K562 (cell line): ENCODE measurements around the gene EDA. TPM values are rescaled to one million over a fixed set of nuclear protein-coding genes. Genes with fewer than 3 reads are reported as not detected.

Experiments used
- ATAC-seq: fragments of 200-7000 bp; cut with Tn5 transposase; 3 replicates; pipeline ENCODE4 v1.9.1; 2020; ENCODE audit warnings: moderate library complexity
- BruUV-seq: library from RNA; stranded (reverse); fragments of 400-500 nt; replicated peaks from 2 replicates; lab custom pipeline; 2021; lab: Mats Ljungman, UMichigan
- CTCF ChIA-PET: fragments of 300-600 bp; formaldehyde crosslinking; extraction: SDS; loops from one replicate; lab custom pipeline; 2021; ENCODE audit warnings: low intra/inter-chr PET ratio; lab: Yijun Ruan, JAX
- POLR2A ChIA-PET: fragments of 300-600, 350-650 bp; sonication (Branson Sonifier 250); formaldehyde crosslinking; extraction: SDS; loops from one replicate; lab custom pipeline; 2021; ENCODE audit warnings: antibody characterized with exemption, inconsistent platforms; lab: Yijun Ruan, JAX
- DNase-seq, 4 experiments: peaks; one replicate each; pipeline versions ENCODE4 v3.0.0 to v3.0.0-alpha.2; 2011 to 2018; ENCODE audit warnings: low spot score in 3 of 4, mixed read lengths in 3 of 4; ENCODE audit errors: extremely low read depth in 1 of 4
- FAIRE-seq: peaks from 2 replicates; lab custom pipeline; 2011; peaks lifted over from hg19 to GRCh38; lab: Jason Lieb, UNC
- H2AFZ ChIP-seq: 2 replicates; pipeline ENCODE4 v1.6.0; 2011; ENCODE audit warnings: low read depth, low read length, control low read depth, inconsistent platforms
- H3K27ac ChIP-seq: fragments of 200-600 bp; 3 replicates; pipeline ENCODE4 v1.8.0; 2011; ENCODE audit warnings: low read depth, mild to moderate bottlenecking, control low read depth, inconsistent platforms, low read length, moderate library complexity, mixed read lengths; ENCODE audit errors: extremely low read depth
- H3K27me3 ChIP-seq, 2 experiments: fragments of 300-600 bp in 1 of 2; 2 replicates in 1 of 2; 3 replicates in 1 of 2; pipeline versions ENCODE4 v1.6.0 to v1.8.0; 2011; ENCODE audit warnings: inconsistent platforms in 2 of 2, low read length in 2 of 2, mild to moderate bottlenecking in 1 of 2, mixed read lengths in 1 of 2, moderate library complexity in 1 of 2; ENCODE audit not compliant: control insufficient read depth in 2 of 2, insufficient read depth in 2 of 2
- H3K36me3 ChIP-seq: fragments of 300-600 bp; 3 replicates; pipeline ENCODE4 v1.8.0; 2011; ENCODE audit warnings: mild to moderate bottlenecking, low read length, inconsistent platforms; ENCODE audit not compliant: control insufficient read depth, insufficient read depth
- H3K4me1 ChIP-seq, 2 experiments: fragments of 200-600 bp in 1 of 2; replicated peaks in 1 of 2; 2 replicates in 1 of 2; 3 replicates in 1 of 2; pipeline versions ENCODE4 v1.5.1 to v1.8.0; 2011; ENCODE audit warnings: inconsistent platforms in 2 of 2, low read length in 2 of 2, mild to moderate bottlenecking in 1 of 2, mixed read lengths in 1 of 2, moderate library complexity in 1 of 2; ENCODE audit not compliant: control insufficient read depth in 2 of 2, insufficient read depth in 2 of 2
- H3K4me2 ChIP-seq: 2 replicates; pipeline ENCODE4 v1.6.1; 2011; ENCODE audit warnings: low read length, control low read depth, inconsistent platforms, mixed read lengths; ENCODE audit not compliant: insufficient read depth
- H3K4me3 ChIP-seq: fragments of 200-600 bp; sonication (generic), shearing (Covaris generic); 2 replicates; pipeline ENCODE4 v1.5.1; 2016; ENCODE audit warnings: control low read depth, inconsistent platforms
- H3K79me2 ChIP-seq: fragments of 200-600 bp; 3 replicates; pipeline ENCODE4 v1.8.0; 2011; ENCODE audit warnings: low read length, inconsistent platforms; ENCODE audit not compliant: control insufficient read depth, insufficient read depth
- H3K9ac ChIP-seq, 2 experiments: 2 replicates each; pipeline versions ENCODE4 v1.6.0 to v1.6.1; 2011; ENCODE audit warnings: low read depth in 2 of 2, low read length in 2 of 2, control low read depth in 1 of 2, inconsistent platforms in 1 of 2, mild to moderate bottlenecking in 1 of 2, mixed read lengths in 1 of 2; ENCODE audit not compliant: insufficient read depth in 1 of 2
- H3K9me1 ChIP-seq: one replicate; pipeline ENCODE4 v1.6.0; 2011; ENCODE audit warnings: inconsistent platforms, mild to moderate bottlenecking, low read length, moderate library complexity; ENCODE audit not compliant: control insufficient read depth, insufficient read depth
- H3K9me3 ChIP-seq: replicated peaks from 2 replicates; pipeline ENCODE4 v1.5.1; 2011; ENCODE audit warnings: low read depth, low read length, inconsistent platforms; ENCODE audit not compliant: control insufficient read depth, insufficient read depth
- H4K20me1 ChIP-seq: replicated peaks from 2 replicates; pipeline ENCODE4 v1.6.1; 2011; ENCODE audit warnings: low read length, inconsistent platforms, mixed read lengths; ENCODE audit not compliant: control insufficient read depth, insufficient read depth
- ATF7 ChIP-seq: fragments of 450-650 bp; IDR thresholded peaks from 2 replicates; pipeline ENCODE4 v1.7.1; 2014; ENCODE audit warnings: mild to moderate bottlenecking, moderate library complexity
- ETS1 ChIP-seq: conservative IDR thresholded peaks from 2 replicates; pipeline ENCODE4 v1.6.1; 2011; ENCODE audit warnings: low read depth, mild to moderate bottlenecking, low read length; ENCODE audit not compliant: control insufficient read depth
- GMEB1 ChIP-seq: fragments of 250-450 bp; sonication (Bioruptor Pico); IDR thresholded peaks from 2 replicates; pipeline ENCODE4 v1.4.0; 2020; ENCODE audit warnings: mild to moderate bottlenecking
- MITF ChIP-seq: IDR thresholded peaks from 2 replicates; pipeline ENCODE4 v1.6.1; 2014; ENCODE audit warnings: antibody characterized with exemption
- NFIC ChIP-seq: fragments of 450-650 bp; IDR thresholded peaks from 2 replicates; pipeline ENCODE4 v1.6.1; 2017; ENCODE audit warnings: mild to moderate bottlenecking, inconsistent platforms
- NFIX ChIP-seq: fragments of 250-450 bp; sonication (Bioruptor Pico); IDR thresholded peaks from 2 replicates; pipeline ENCODE4 v1.4.0; 2020; ENCODE audit warnings: low read depth, mild to moderate bottlenecking, moderate library complexity
- PML ChIP-seq: IDR thresholded peaks from 2 replicates; pipeline ENCODE4 v1.6.1; 2012; ENCODE audit warnings: low read length, inconsistent platforms
- PRMT5 ChIP-seq: sonication (generic); formaldehyde crosslinking; IDR thresholded peaks from 2 replicates; pipeline ENCODE4 v1.5.0; 2020; ENCODE audit warnings: missing genetic modification reagents
- PURB ChIP-seq: sonication (generic); formaldehyde crosslinking; IDR thresholded peaks from 2 replicates; pipeline ENCODE4 v1.9.0; 2021; ENCODE audit warnings: low read depth, mild to moderate bottlenecking, missing genetic modification reagents
- TFAM ChIP-seq: fragments of 250-450 bp; sonication (Bioruptor Pico); conservative IDR thresholded peaks from 2 replicates; pipeline ENCODE4 v1.5.0; 2021; ENCODE audit warnings: mild to moderate bottlenecking, moderate library complexity
- ZNF174 ChIP-seq: fragments of 250-450 bp; sonication (Bioruptor Pico); IDR thresholded peaks from 2 replicates; pipeline ENCODE4 v1.4.0; 2020; ENCODE audit warnings: mild to moderate bottlenecking
- WGBS: fragments of 100-300 bp; shearing (Covaris generic); methylation state at CpG from one replicate; pipeline ENCODE4 v1.1.6; 2016; ENCODE audit warnings: low coverage, mixed read lengths; ENCODE audit not compliant: insufficient coverage; ENCODE audit errors: missing lambda C conversion rate; 5-methylcytosine and 5-hydroxymethylcytosine counted together
- in situ Hi-C: fragments of 300-500 bp; cut with MboI; formaldehyde crosslinking; loops from 4 replicates; pipeline ENCODE4 v1.15.0; 2018; ENCODE audit warnings: inconsistent platforms, mixed read lengths
- intact Hi-C: fragments of 100-400 bp; cut with micrococcal nuclease; formaldehyde crosslinking; loops from 2 replicates; pipeline ENCODE4 v1.14.2; 2022
- polyA plus RNA-seq, 8 experiments: library from polyadenylated mRNA; depleted of rRNA in 4 of 8; stranded (reverse) in 5 of 8; unstranded in 3 of 8; fragments of >200 nt; fragmentation: Nextera tagmentation in 2 of 8; fragmentation: Illumina TruSeq in 1 of 8; extraction: Ambion mirVana in 2 of 8; extraction: Trizol in 1 of 8; gene quantifications; 2 replicates each; pipeline versions ENCODE4 v1.2.1 to v1.2.3, GENCODE V29; 2011 to 2014; ENCODE audit warnings: inconsistent platforms in 1 of 8, missing spikeins in 1 of 8
- total RNA-seq, 7 experiments: library from RNA; depleted of rRNA in 6 of 7; stranded (reverse); fragments of >200 nt in 6 of 7; fragmentation: Illumina TruSeq in 2 of 7; extraction: Trizol in 2 of 7; gene quantifications; 2 replicates each; pipeline versions ENCODE4 v1.2.1 to v1.2.3, GENCODE V29; 2011 to 2021; ENCODE audit warnings: low replicate concordance in 1 of 7

Gene EDA
- total and polyA plus RNA-seq, 9 of the 15 experiments (the other 6 are each of a cell fraction or from before 2014, with no cell fraction given): 0.03 to 0.40 (median 0.07) TPM

- no peak overlapping the region for H3K27ac ChIP-seq
- no peaks in the 10 kb centered on the region for H4K20me1 ChIP-seq
- intact Hi-C loops: no loop called here
- peak; percentile 66 for TF ChIP-seq NFIC
- no peak for TF ChIP-seq MITF
- no peaks in the 10 kb centered on the region for H3K36me3 ChIP-seq
- H3K9ac ChIP-seq: no peak overlapping the region
- ATAC-seq (no peak), DNase-seq (peak in 1 of 4 experiments; percentile 6), FAIRE-seq (no peak)
- WGBS: 0% methylated on average over 4 of the region's 4 CpGs
- no peaks in the 10 kb centered on the region for H3K9me3 ChIP-seq
- H3K9me1 ChIP-seq: no peaks in the 10 kb centered on the region
- no peak overlapping the region for H3K4me2 ChIP-seq
- ChIA-PET POLR2A (no interaction called here), CTCF (no interaction called here)
- H2AFZ ChIP-seq: no peak overlapping the region
- H3K27me3 ChIP-seq: no peaks in the 10 kb centered on the region
- H3K4me1 ChIP-seq: no peaks in the 10 kb centered on the region
- in situ Hi-C loops: no loop called here
- H3K4me3 ChIP-seq: no peak overlapping the region
- BruUV-seq: no TSS peak
- no peaks in the 10 kb centered on the region for H3K79me2 ChIP-seq
These were observed 353.0 kb downstream of the EDA start for GRCh38 chrX:69968950-69969349.

- Histone ChIP-seq H3K4me3 (no peak overlapping the region), H3K9ac (no peak overlapping the region), H3K9me1 (no peaks in the 10 kb centered on the region), H3K27me3 (no peaks in the 10 kb centered on the region), H3K9me3 (no peaks in the 10 kb centered on the region), H2AFZ (no peak overlapping the region), H3K36me3 (no peaks in the 10 kb centered on the region), H4K20me1 (no peaks in the 10 kb centered on the region), H3K4me2 (no peak overlapping the region), H3K27ac (no peak overlapping the region), H3K4me1 (no peaks in the 10 kb centered on the region), H3K79me2 (no peaks in the 10 kb centered on the region)
- in situ Hi-C loops (no loop called here), intact Hi-C loops (no loop called here)
- FAIRE-seq: no peak
- ChIA-PET CTCF (no interaction called here), POLR2A (no interaction called here)
- DNase-seq: no peak
- 0% methylated on average over 1 of the region's 1 CpG for WGBS
- no TSS peak for BruUV-seq
- no peak for ATAC-seq
- TF ChIP-seq ZNF174 (no peak), ATF7 (no peak), GMEB1 (no peak), PML (no peak), TFAM (CRISPR knock-in tag) (no peak), NFIX (no peak), PURB (no peak), ETS1 (no peak), PRMT5 (CRISPR knock-in tag) (no peak)
These were observed 353.5 kb downstream of the EDA start for GRCh38 chrX:69969460-69969859.
